NCI-H2227 (cell line): Measurements from ENCODE around the gene CPXM1.

Experiments
- DNase-seq: peaks from one replicate; lab custom pipeline; 2025; ENCODE audit not compliant: unreplicated experiment; lab: John Stamatoyannopoulos, UW

CPXM1 gene

DNA sequence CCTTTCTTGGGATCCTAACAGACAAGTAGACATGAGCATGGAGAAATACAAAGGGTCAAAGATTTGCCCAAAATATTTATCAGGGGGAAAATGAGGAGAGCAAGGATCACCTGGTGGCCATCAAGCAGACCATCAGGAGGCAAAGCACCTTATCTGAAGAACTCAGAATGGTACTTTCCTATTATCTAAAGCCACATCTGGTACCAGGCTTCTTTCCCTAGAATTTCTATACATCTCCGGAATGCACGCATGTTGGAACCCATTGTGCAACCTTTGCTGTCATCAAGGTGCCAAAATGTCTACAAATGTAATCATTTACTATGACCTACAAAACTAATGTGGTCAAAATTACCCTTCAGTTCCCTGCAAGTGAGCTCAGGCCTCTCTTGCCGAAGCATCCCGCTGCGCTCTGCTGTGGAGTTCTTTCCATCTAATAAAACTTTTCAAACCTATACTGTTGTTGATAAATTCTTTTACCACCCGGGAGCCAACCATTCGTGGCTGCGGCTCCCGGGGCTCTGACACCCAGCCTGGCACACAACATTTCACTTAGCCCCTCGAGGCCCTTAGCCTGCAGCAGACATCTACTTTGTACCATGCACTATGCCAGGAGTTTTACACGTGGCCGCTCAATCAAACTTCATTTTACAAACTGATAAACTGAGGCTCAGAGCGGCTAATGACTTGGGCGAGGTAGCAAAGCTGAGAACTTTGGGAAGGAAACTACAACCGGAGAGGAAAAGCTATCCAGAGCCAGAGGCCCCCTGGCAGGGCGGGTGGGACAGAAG, 3.8 kb upstream of the CPXM1 start:
- no peak for DNase-seq

DNA sequence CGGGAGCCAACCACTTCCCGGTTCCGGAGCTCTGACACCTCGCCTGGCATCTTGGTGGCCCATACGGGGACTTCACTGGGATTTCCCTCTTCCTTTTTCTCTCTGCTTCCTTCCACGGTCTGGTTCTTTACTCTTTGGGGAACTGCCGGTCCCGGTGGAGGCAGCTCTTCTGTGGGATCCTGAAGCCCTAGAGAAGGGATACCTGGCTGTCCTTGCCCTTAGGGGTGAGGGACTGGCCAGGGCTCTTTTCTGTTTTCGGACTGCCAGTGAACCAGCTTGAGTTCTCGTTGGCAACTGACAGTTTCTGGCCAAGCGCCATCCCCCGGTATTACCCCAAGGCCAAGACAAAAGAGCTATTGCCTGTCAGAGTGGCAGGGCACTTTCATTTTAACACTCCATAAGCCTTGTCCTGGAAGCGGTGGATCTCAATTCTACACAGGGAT, 880 bp upstream of the CPXM1 start:
- DNase-seq, result no peak

DNA sequence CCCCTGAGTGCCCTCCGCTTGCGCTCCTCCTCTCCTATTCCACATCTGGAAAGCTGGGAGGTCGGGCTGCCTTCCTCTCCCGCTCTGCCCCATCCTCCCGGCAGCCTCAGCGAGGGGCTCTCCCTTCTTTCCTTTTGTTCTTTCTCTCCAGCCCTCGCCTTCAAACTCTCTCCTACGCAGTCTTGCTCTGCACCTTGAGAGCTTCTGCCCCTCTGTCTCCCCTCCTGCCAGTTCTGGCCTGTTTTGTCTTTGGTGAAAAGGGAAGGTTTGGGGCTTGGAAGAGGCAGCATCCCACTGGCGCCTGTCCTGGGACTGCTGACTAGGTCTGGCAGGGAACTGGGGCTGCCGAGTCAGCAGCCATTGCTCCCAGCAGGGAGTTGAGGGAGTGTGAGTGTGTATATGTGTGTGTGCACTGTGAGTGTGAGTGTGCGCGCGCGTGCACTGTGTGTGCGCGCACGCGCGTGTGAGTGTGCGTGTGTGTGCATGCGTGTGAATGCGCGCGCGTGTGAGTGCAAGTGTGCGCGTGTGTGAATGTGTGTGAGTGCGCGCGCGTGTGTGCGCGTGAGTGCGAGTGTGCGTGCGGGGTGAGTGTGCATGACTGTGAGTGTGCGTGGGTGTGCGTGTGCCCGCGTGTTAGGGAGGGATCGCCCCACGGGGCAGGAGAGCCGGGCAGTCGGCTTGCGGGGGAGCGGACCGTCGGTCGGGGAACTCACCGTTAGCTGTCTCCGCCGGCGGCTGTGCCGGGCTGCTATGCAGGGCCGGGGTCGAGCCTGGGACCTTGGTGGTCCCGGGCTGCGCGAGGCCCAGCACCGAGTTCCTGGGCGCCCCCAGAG, 523 bp downstream of the CPXM1 start:
- peak; percentile 61 for DNase-seq

DNA sequence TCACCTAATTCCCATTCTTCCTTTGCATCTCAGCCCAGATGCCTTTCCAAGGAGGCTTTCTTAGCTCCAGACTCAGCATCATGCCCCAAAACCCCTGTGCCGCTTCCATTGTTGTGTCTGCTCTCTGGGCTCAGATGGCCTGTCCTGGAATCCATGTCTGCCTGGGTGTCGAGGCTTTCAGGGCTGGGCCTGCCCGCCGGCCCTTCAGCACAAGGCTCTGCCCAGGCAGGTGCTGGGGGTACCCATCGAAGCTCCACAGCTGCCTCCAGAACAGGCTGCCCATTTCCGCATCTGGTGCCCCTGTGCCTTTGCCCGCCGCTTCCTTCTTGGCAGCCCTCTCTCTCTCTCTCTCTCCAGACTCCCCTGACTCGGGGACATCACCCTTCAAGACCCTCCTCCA, 1.2 kb downstream of the CPXM1 start:
- DNase-seq, result no peak

- no peak for DNase-seq
Measured at GRCh38 chr20:2798814-2799213, 1.6 kb downstream of the CPXM1 start.

GRCh38 chr20:2798095-2798805, 2.2 kb downstream of the CPXM1 start:
- DNase-seq, result no peak

DNA sequence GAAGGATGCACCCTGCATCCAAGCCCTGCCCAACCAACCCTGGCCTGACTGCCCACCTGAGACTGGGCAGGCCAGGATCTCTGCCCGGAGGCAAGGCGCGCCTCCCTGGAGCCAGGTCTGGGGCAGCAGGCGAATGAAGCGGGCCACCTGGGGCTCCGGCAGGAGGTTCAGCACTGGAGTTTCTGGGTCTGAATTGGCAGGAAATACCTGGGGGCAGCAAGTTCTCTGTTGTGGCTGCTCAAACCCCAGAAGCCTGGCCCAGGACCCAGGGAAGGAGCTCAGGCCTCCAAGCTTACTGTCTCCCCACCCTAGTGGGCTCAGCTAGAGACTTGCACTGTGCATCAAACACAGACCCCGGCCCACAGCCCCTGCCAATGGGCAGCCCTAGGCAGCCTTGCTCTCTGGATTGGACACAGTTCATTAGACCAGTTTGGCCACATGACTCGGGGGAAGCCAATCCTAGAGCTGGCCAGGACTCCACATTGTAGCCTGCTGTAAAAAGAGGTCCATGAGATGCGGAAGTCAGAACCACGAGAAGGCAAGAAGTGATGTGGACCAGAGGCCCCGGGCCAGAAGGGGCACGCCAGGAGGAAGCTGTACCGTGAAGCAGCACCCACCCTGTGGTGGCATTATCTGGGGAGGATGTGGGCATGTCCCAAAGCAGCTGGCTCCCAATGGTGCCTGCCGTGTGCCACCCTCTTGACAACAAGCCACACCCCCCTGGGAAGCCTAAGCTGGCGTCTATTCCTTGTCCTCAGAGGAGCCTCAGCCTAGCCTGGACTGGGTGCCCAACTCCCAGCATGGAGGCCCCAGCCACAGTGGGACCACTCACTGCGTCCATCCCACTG, 3.1 kb downstream of the CPXM1 start:
- DNase-seq, result no peak

- DNase-seq, result no peak
Measured at GRCh38 chr20:2796011-2796660, 4.3 kb downstream of the CPXM1 start.

- DNase-seq, result no peak
Measured at GRCh38 chr20:2795451-2795850, 5.0 kb downstream of the CPXM1 start.

DNA sequence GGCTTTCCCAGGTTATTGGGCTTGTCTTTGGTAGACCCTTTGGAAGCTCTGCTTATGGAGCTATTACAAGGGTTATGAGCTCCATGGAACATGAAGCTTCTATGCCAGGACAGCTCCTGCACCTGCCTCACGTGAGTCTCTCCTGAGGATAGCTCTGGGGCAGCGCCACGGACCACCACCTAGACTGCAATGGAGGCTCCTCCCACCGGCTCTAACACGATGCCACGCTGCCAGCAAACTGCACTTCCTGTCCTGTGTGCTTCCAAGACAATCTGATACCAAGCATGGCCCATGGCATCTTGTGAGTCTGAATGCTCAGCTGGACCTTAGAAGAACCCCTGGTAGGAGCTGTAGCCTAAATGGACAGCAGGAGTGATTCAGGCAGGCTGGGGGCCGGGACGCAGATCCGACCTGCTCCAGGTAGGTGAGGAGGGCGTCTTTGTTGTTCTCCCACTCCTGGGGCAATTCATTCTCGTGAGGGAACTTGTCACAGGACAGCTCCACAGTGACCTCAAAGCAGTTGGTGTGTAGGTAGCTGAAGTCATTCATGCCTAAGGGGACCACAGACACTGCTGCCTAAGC, 5.5 kb downstream of the CPXM1 start:
- DNase-seq, result no peak

- DNase-seq, result no peak
Measured at GRCh38 chr20:2794202-2794748, 6.2 kb downstream of the CPXM1 start.

GRCh38 chr20:2793471-2793870, 7.0 kb downstream of the CPXM1 start:
- no peak for DNase-seq

DNA sequence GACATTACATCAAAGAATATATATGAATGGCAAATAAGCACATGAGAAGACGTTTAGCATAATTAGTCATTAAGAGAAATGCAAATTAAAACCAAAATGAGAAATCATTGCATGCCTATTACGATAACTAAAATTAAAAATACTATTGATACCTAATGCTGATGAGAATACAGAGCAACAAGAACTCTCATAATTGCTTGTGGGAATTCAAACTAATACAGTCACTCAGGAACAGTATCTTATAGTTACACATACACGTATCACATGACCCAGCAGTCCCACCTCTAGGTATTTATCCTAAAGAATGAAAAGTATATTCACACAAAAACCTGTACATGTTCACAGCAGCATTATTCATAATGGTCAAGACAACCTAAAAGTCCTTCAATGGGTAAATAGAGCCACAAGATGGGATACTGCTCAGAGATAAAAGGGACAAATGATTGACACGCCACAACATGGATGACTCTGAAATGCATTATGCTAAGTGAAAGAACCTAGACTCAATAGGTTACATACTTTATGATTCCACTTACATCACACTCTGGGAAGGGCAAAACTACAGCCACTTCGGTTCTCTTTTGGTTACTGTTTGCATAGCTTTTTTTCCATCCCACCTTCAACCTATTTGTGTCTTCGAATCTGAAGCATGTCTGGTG, 16.4 kb downstream of the CPXM1 start:
- DNase-seq, result no peak

DNA sequence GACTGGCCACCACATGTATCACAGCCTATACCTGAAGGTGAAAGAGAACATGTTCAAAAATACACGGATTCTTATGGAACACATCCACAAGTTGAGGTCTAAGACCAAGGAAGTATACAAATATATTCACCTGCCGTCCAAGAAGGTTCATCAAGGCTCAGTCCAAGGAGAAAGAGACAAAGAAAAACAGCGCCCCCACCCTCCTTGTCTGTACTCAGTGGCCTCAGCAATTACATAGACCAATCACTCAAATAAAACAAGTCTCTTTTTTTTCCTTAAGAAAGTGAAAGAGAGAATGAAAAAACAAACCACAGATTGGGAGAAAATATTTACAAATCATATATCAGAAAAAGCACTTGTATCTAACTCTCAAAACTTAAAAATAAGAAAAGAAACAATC, 19.5 kb downstream of the CPXM1 start:
- no peak for DNase-seq

- no peak for DNase-seq
Measured at GRCh38 chr20:2778602-2779321, 21.7 kb downstream of the CPXM1 start.

DNA sequence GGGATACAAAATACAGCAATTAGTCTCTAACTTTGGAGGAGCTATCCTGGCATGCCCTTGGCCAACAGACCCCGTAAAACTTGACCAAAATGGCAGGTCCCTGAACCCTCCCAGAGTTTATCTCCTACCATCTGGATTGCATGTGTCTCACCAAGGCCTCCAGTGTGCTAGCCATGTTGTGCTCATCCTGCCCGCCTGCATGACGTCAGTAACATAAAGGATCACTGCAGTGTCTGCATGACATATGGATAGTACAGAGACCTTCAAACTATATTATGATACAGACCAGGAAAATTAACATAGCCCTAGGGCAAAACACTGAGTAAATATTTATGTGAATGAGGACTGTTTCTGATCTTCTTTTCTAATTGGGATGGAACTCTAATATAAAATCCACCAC, 25.3 kb downstream of the CPXM1 start:
- no peak for DNase-seq

- DNase-seq, result no peak
Measured at GRCh38 chr20:2773812-2774211, 26.6 kb downstream of the CPXM1 start.

- DNase-seq, result no peak
Measured at GRCh38 chr20:2771631-2772080, 28.8 kb downstream of the CPXM1 start.
